Left forelimb (tissue), 1 donor: Measurements from ENCODE around the gene ZNF189.
"Not testable (repeated sequence)": the region's sequence is repeated elsewhere in the genome, so short reads cannot be mapped to it uniquely, and the experiment has no call there.

Experiments used
- DNase-seq: peaks from one replicate; pipeline ENCODE4 v3.0.0-alpha.2; 2018; ENCODE audit warnings: low spot score

Gene ZNF189

GRCh38 chr9:101380295-101380694, 18.4 kb upstream of the ZNF189 start:
- no peak for DNase-seq

GRCh38 chr9:101381118-101381517, 17.5 kb upstream of the ZNF189 start:
- DNase-seq, result no peak

GRCh38 chr9:101381833-101382342, 16.8 kb upstream of the ZNF189 start:
- DNase-seq, result no peak

- no peak for DNase-seq
Measured at GRCh38 chr9:101383361-101383760, 15.3 kb upstream of the ZNF189 start.

GRCh38 chr9:101384873-101385536, 13.6 kb upstream of the ZNF189 start, which contains the start of gene BAAT:
Gene BAAT, minus strand, starts transcription at chr9:101385006. Its CDS starts 13,602 bp downstream, at chr9:101371404.
- DNase-seq, result not testable (repeated sequence)

GRCh38 chr9:101387871-101388506, 10.7 kb upstream of the ZNF189 start:
- DNase-seq, result no peak

GRCh38 chr9:101388507-101388993, 10.1 kb upstream of the ZNF189 start:
- DNase-seq, result no peak

- DNase-seq, result no peak
Measured at GRCh38 chr9:101393135-101393534, 5.5 kb upstream of the ZNF189 start.

- DNase-seq, result no peak
Measured at GRCh38 chr9:101394687-101395086, 4.0 kb upstream of the ZNF189 start.

- DNase-seq, result no peak
Measured at GRCh38 chr9:101397746-101398067, 944 bp upstream of the ZNF189 start.

GRCh38 chr9:101398930-101399642, 435 bp downstream of the ZNF189 start:
- no peak for DNase-seq

- no peak for DNase-seq
Measured at GRCh38 chr9:101399643-101399970, 956 bp downstream of the ZNF189 start.

- DNase-seq, result no peak
Measured at GRCh38 chr9:101400120-101400519, 1.5 kb downstream of the ZNF189 start.

GRCh38 chr9:101403516-101404285, 5.0 kb downstream of the ZNF189 start:
- DNase-seq, result no peak

GRCh38 chr9:101408374-101409078, 9.9 kb downstream of the ZNF189 start:
- no peak for DNase-seq

- no peak for DNase-seq
Measured at GRCh38 chr9:101409079-101409477, 10.4 kb downstream of the ZNF189 start.

GRCh38 chr9:101414839-101415238, 16.2 kb downstream of the ZNF189 start:
- no peak for DNase-seq

GRCh38 chr9:101415578-101415977, 16.9 kb downstream of the ZNF189 start:
- no peak for DNase-seq

GRCh38 chr9:101417389-101417788, 18.7 kb downstream of the ZNF189 start:
- no peak for DNase-seq

- DNase-seq, result no peak
Measured at GRCh38 chr9:101417977-101418376, 19.3 kb downstream of the ZNF189 start.
